GM12865 (cell line): ENCODE data around the gene CLEC2A.

Experiments
- DNase-seq: peaks from one replicate; pipeline ENCODE4 v3.0.0; 2010; ENCODE audit warnings: low read depth
- H3K4me3 ChIP-seq: 2 replicates; pipeline ENCODE4 v1.5.1; 2011; ENCODE audit warnings: mild to moderate bottlenecking, low read depth, low read length, control low read depth
- CTCF ChIP-seq: IDR thresholded peaks from 2 replicates; pipeline ENCODE4 v1.5.1; 2011; ENCODE audit warnings: low read length, control low read depth, low read depth, inconsistent platforms; ENCODE audit not compliant: insufficient read depth; ENCODE audit errors: missing control alignments

The CLEC2A gene

GRCh38 chr12:9948606-9949296 lies 16.6 kb upstream of the CLEC2A start:
- peak; percentile 87 for DNase-seq
- 0 out of 2 replicates have a peak overlapping the region, but pooled peaks have one; percentile 16 for H3K4me3 ChIP-seq
- no peak for TF ChIP-seq CTCF

- no peak overlapping the region for H3K4me3 ChIP-seq
- TF ChIP-seq CTCF, result no peak
- peak; percentile 30 for DNase-seq
Observed at GRCh38 chr12:9947674-9948073, 15.5 kb upstream of the CLEC2A start.

GRCh38 chr12:9944391-9944790 lies 12.2 kb upstream of the CLEC2A start:
- no peak for TF ChIP-seq CTCF
- no peak overlapping the region for H3K4me3 ChIP-seq
- DNase-seq, result no peak

GRCh38 chr12:9943240-9943639 lies 11.1 kb upstream of the CLEC2A start:
- no peak overlapping the region for H3K4me3 ChIP-seq
- DNase-seq, result no peak
- no peak for TF ChIP-seq CTCF

GRCh38 chr12:9941838-9942237 lies 9.7 kb upstream of the CLEC2A start:
- TF ChIP-seq CTCF, result no peak
- no peak overlapping the region for H3K4me3 ChIP-seq
- no peak for DNase-seq

- DNase-seq, result peak; percentile 44
- H3K4me3 ChIP-seq, result no peak overlapping the region
- TF ChIP-seq CTCF, result peak; percentile 35
Observed at GRCh38 chr12:9940375-9940774, 8.2 kb upstream of the CLEC2A start.

GRCh38 chr12:9936591-9936990 lies 4.4 kb upstream of the CLEC2A start:
- no peak for TF ChIP-seq CTCF
- no peak for DNase-seq
- no peak overlapping the region for H3K4me3 ChIP-seq
